ENCODE measurements around the gene WASHC1.
"Not testable (repeated sequence)": the region's sequence is repeated elsewhere in the genome, so short reads cannot be mapped to it uniquely, and the experiment has no call there.

The WASHC1 gene

GRCh38 chr9:29356-29755 lies at the start of gene WASHC1:
WASHC1 (minus strand) TSS chr9:29456; CDS start chr9:24999, 4,457 bp downstream.
- DNase-seq = not testable (repeated sequence)

- DNase-seq = not testable (repeated sequence)
Measured at GRCh38 chr9:78333-78732, 49.1 kb upstream of the WASHC1 start.

GRCh38 chr9:76389-76788 lies 47.1 kb upstream of the WASHC1 start:
- not testable (repeated sequence) for DNase-seq

- not testable (repeated sequence) for DNase-seq
Measured at GRCh38 chr9:73900-74525, 44.8 kb upstream of the WASHC1 start.

GRCh38 chr9:73076-73899 lies 44.0 kb upstream of the WASHC1 start:
- not testable (repeated sequence) for DNase-seq

- DNase-seq = not testable (repeated sequence)
Measured at GRCh38 chr9:63031-63629, 33.9 kb upstream of the WASHC1 start.

GRCh38 chr9:52678-53077 lies 23.4 kb upstream of the WASHC1 start:
- DNase-seq = not testable (repeated sequence)

GRCh38 chr9:48190-48842 lies 19.1 kb upstream of the WASHC1 start:
- not testable (repeated sequence) for DNase-seq

GRCh38 chr9:46639-47271 lies 17.5 kb upstream of the WASHC1 start:
- not testable (repeated sequence) for DNase-seq

GRCh38 chr9:46164-46563 lies 16.9 kb upstream of the WASHC1 start:
- DNase-seq = not testable (repeated sequence)

GRCh38 chr9:45180-45878 lies 16.1 kb upstream of the WASHC1 start:
- not testable (repeated sequence) for DNase-seq

- not testable (repeated sequence) for DNase-seq
Measured at GRCh38 chr9:44416-44815, 15.2 kb upstream of the WASHC1 start.

- DNase-seq = not testable (repeated sequence)
Measured at GRCh38 chr9:43636-44035, 14.4 kb upstream of the WASHC1 start.

GRCh38 chr9:43116-43515 lies 13.9 kb upstream of the WASHC1 start:
- DNase-seq = not testable (repeated sequence)

GRCh38 chr9:41819-42218 lies 12.6 kb upstream of the WASHC1 start:
- not testable (repeated sequence) for DNase-seq

- not testable (repeated sequence) for DNase-seq
Measured at GRCh38 chr9:41261-41676, 12.0 kb upstream of the WASHC1 start.

GRCh38 chr9:32308-32707 lies 3.1 kb upstream of the WASHC1 start:
- not testable (repeated sequence) for DNase-seq

GRCh38 chr9:28775-29174 lies 481 bp downstream of the WASHC1 start:
- not testable (repeated sequence) for DNase-seq

- DNase-seq = not testable (repeated sequence)
Measured at GRCh38 chr9:21621-22020, 7.6 kb downstream of the WASHC1 start.

- not testable (repeated sequence) for DNase-seq
Measured at GRCh38 chr9:16875-17274, 12.4 kb downstream of the WASHC1 start.

- DNase-seq = not testable (repeated sequence)
Measured at GRCh38 chr9:14129-14809, 15.0 kb downstream of the WASHC1 start.
